Endothelial cell of umbilical vein (primary cell): ENCODE measurements around the gene UCK1. TPM values are rescaled to one million over a fixed set of nuclear protein-coding genes. Genes with fewer than 3 reads are reported as not detected.

ENCODE experiments used
- BruUV-seq: library from RNA; stranded (reverse); fragments of 400-500 nt; replicated peaks from 2 replicates; lab custom pipeline; 2021; lab: Mats Ljungman, UMichigan
- CTCF ChIA-PET: fragments of 300-600, 350-600 bp; sonication (Branson Sonifier 250); formaldehyde crosslinking; loops from one replicate; lab custom pipeline; 2021; ENCODE audit warnings: antibody characterized with exemption, inconsistent platforms; lab: Charles Lee
- POLR2A ChIA-PET: fragments of 300-600, 350-600 bp; sonication (Branson Sonifier 250); formaldehyde crosslinking; loops from one replicate; lab custom pipeline; 2021; ENCODE audit warnings: antibody characterized with exemption, inconsistent platforms; lab: Charles Lee
- DNase-seq: peaks from one replicate; pipeline ENCODE4 v3.0.0-alpha.2; 2011; ENCODE audit warnings: low read depth, low spot score
- FAIRE-seq: peaks from 2 replicates; lab custom pipeline; 2011; peaks lifted over from hg19 to GRCh38; lab: Jason Lieb, UNC
- H2AFZ ChIP-seq: 2 replicates; pipeline ENCODE4 v1.6.0; 2012; ENCODE audit warnings: low read depth, low read length, control low read depth, inconsistent platforms
- H3K27ac ChIP-seq: 2 replicates; pipeline ENCODE4 v1.5.1; 2011; ENCODE audit warnings: low read depth, mild to moderate bottlenecking, control low read depth, low read length, moderate library complexity; ENCODE audit not compliant: insufficient read depth
- H3K27me3 ChIP-seq, 2 experiments: 2 replicates each; pipeline versions ENCODE4 v1.6.0 to v1.6.1; 2011; ENCODE audit warnings: low read length in 2 of 2, mixed read lengths in 1 of 2; ENCODE audit not compliant: control insufficient read depth in 2 of 2, insufficient read depth in 2 of 2
- H3K36me3 ChIP-seq, 2 experiments: 2 replicates in 1 of 2; 3 replicates in 1 of 2; pipeline ENCODE4 v1.5.1; 2011; ENCODE audit warnings: low read length in 2 of 2, mild to moderate bottlenecking in 1 of 2, moderate library complexity in 1 of 2; ENCODE audit not compliant: control insufficient read depth in 2 of 2, insufficient read depth in 2 of 2; ENCODE audit errors: extremely low read depth in 1 of 2
- H3K4me1 ChIP-seq: 3 replicates; pipeline ENCODE4 v1.5.1; 2011; ENCODE audit warnings: mild to moderate bottlenecking, low read length; ENCODE audit not compliant: control insufficient read depth, insufficient read depth; ENCODE audit errors: extremely low read depth
- H3K4me2 ChIP-seq: 2 replicates; pipeline ENCODE4 v1.6.1; 2011; ENCODE audit warnings: low read length, control low read depth, mixed read lengths; ENCODE audit not compliant: insufficient read depth
- H3K4me3 ChIP-seq, 3 experiments: fragments of 200-600 bp in 1 of 3; sonication (generic), shearing (Covaris generic) in 1 of 3; replicated peaks in 1 of 3; 2 replicates each; pipeline ENCODE4 v1.5.1; 2011 to 2016; ENCODE audit warnings: control low read depth in 3 of 3, low read length in 3 of 3, mild to moderate bottlenecking in 2 of 3, inconsistent platforms in 1 of 3, low read depth in 1 of 3, moderate library complexity in 1 of 3; ENCODE audit not compliant: insufficient read depth in 1 of 3
- H3K79me2 ChIP-seq: 2 replicates; pipeline ENCODE4 v1.6.0; 2012; ENCODE audit warnings: low read length, inconsistent platforms; ENCODE audit not compliant: control insufficient read depth, insufficient read depth
- H3K9ac ChIP-seq: replicated peaks from 2 replicates; pipeline ENCODE3; 2011; ENCODE audit warnings: low read length, control low read depth; ENCODE audit not compliant: insufficient read depth; ENCODE audit errors: extremely low read depth
- H3K9me1 ChIP-seq: replicated peaks from 3 replicates; pipeline ENCODE4 v1.6.0; 2011; ENCODE audit warnings: mild to moderate bottlenecking, low read length; ENCODE audit not compliant: control insufficient read depth, insufficient read depth; ENCODE audit errors: extremely low read depth
- H3K9me3 ChIP-seq: replicated peaks from 2 replicates; pipeline ENCODE4 v1.5.1; 2012; ENCODE audit warnings: low read length, inconsistent platforms; ENCODE audit not compliant: control insufficient read depth, insufficient read depth
- H4K20me1 ChIP-seq: replicated peaks from 2 replicates; pipeline ENCODE3; 2011; ENCODE audit warnings: mild to moderate bottlenecking, low read length; ENCODE audit not compliant: control insufficient read depth, insufficient read depth; ENCODE audit errors: extremely low read depth
- EZH2 ChIP-seq: IDR thresholded peaks from 2 replicates; pipeline ENCODE4 v1.6.1; 2012; ENCODE audit warnings: borderline replicate concordance, low read depth, mild to moderate bottlenecking, moderate library complexity, low read length, inconsistent platforms; ENCODE audit not compliant: severe bottlenecking
- FOS ChIP-seq: IDR thresholded peaks from 2 replicates; pipeline ENCODE4 v1.6.1; 2011; ENCODE audit warnings: mild to moderate bottlenecking, low read length, moderate library complexity, borderline replicate concordance; ENCODE audit not compliant: insufficient read depth
- GATA2 ChIP-seq: IDR thresholded peaks from 2 replicates; pipeline ENCODE4 v1.7.0; 2011; ENCODE audit warnings: low read depth, mild to moderate bottlenecking, moderate library complexity, mixed read lengths, low read length; ENCODE audit not compliant: insufficient read length, insufficient read depth
- JUN ChIP-seq: IDR thresholded peaks from 2 replicates; pipeline ENCODE4 v1.6.1; 2011; ENCODE audit warnings: borderline replicate concordance, low read depth; ENCODE audit not compliant: insufficient read length, insufficient read depth
- MYC ChIP-seq: IDR thresholded peaks from one replicate; pipeline ENCODE4 v1.6.1; 2011; ENCODE audit warnings: mild to moderate bottlenecking, low read depth, low read length
- POLR2A ChIP-seq: IDR thresholded peaks from 2 replicates; pipeline ENCODE4 v1.6.1; 2012; ENCODE audit warnings: low read depth, mild to moderate bottlenecking, control low read depth, low read length
- POLR2AphosphoS5 ChIP-seq: IDR thresholded peaks from 2 replicates; pipeline ENCODE4 v1.6.1; 2012; ENCODE audit warnings: low read depth, mild to moderate bottlenecking, control low read depth, low read length, moderate library complexity; ENCODE audit not compliant: insufficient read depth
- dilution Hi-C: fragments of 300-500 bp; cut with MboI; formaldehyde crosslinking; loops from one replicate; pipeline ENCODE4 v1.15.0; 2019; ENCODE audit warnings: low sequenced_read_pairs; ENCODE audit not compliant: extremely low pct_ligation_motif_present
- intact Hi-C: fragments of 100-400 bp; cut with micrococcal nuclease; formaldehyde crosslinking; loops from one replicate; pipeline ENCODE4 v1.10.0; 2022
- polyA plus RNA-seq, 4 experiments: library from polyadenylated mRNA; depleted of rRNA in 3 of 4; stranded (reverse) in 3 of 4; unstranded in 1 of 4; fragments of >200 nt; gene quantifications; 2 replicates each; pipeline versions ENCODE4 v1.2.1 to v1.2.3, GENCODE V29; 2011 to 2012; ENCODE audit warnings: missing spikeins in 1 of 4
- total RNA-seq: library from RNA; stranded (reverse); gene quantifications from 2 replicates; pipeline ENCODE4 v1.2.3, GENCODE V29; 2021
- TF ChIP-seq, protein P1 (sequence below): IDR thresholded peaks from 2 replicates; pipeline ENCODE4 v1.6.1; 2011; ENCODE audit not compliant: insufficient read depth, insufficient read length
- TF ChIP-seq, protein P2 (sequence below), 2 donors: IDR thresholded peaks; 1 replicate in 1 of 2; 2 replicates in 1 of 2; pipeline ENCODE4 v1.5.1; 2011; ENCODE audit warnings: low read length in 2 of 2, mild to moderate bottlenecking in 2 of 2, moderate library complexity in 2 of 2, control low read depth in 1 of 2, inconsistent platforms in 1 of 2, low read depth in 1 of 2; ENCODE audit not compliant: insufficient read depth in 1 of 2; ENCODE audit errors: extremely low read depth in 1 of 2

UCK1 gene
- total and polyA plus RNA-seq, 2 donors (not counting 3 experiments of a cell fraction or from before 2014, with no cell fraction given), result 23.6 to 30.1 TPM

DNA sequence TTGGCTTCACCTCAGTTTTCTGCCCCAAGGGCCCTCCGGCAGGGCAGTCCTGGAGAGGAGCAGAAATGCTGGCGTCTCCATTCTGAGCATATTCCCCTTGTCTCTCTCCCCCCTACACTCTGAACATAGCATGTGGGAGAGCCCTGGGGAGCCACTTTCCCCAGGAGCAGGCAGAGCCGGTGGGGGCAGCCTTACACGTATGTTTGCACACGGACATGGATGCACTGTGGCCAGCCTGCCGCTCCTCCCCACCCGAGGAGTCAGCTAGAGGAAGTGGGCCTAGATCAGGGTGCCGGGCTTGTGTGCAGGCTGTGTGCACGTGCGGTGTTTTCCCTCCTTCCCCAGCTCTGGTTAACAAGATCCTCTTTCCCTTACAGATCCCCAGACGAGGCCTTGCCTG is 53.7 kb downstream of the UCK1 start:
- Histone ChIP-seq H3K4me3 (no peak overlapping the region), H3K79me2 (peaks cover 19% of the 10 kb centered on the region), H3K27ac (no peak overlapping the region), H3K4me1 (no peaks in the 10 kb centered on the region), H3K4me2 (no peak overlapping the region), H3K9ac (no peak overlapping the region), H3K27me3 (no peaks in the 10 kb centered on the region), H3K9me3 (no peaks in the 10 kb centered on the region), H4K20me1 (peaks cover 4% of the 10 kb centered on the region), H3K9me1 (no peaks in the 10 kb centered on the region), H2AFZ (no peak overlapping the region), H3K36me3 (peaks cover 40 to 72% of the 10 kb centered on the region in 2 experiments)
- POLR2A ChIA-PET, result no interaction called here
- no TSS peak for BruUV-seq
- TF ChIP-seq, protein P1, sequence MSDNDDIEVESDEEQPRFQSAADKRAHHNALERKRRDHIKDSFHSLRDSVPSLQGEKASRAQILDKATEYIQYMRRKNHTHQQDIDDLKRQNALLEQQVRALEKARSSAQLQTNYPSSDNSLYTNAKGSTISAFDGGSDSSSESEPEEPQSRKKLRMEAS, result no peak
- TF ChIP-seq MYC (no peak), POLR2AphosphoS5 (no peak), FOS (no peak), POLR2A (no peak)
- FAIRE-seq (no peak), DNase-seq (no peak)
- CTCF ChIA-PET, result interaction anchor here (0.9 to 5.7 kb wide), 3 partner anchors 8 to 127 kb away, joined by 3 to 35 read pairs (median 5); no protein-coding TSS in a partner anchor
- dilution Hi-C loops, result no loop called here
- intact Hi-C loops, result loop anchor here (5.0 kb wide), 1 partner anchor 110 kb away; no protein-coding TSS in a partner anchor

DNA sequence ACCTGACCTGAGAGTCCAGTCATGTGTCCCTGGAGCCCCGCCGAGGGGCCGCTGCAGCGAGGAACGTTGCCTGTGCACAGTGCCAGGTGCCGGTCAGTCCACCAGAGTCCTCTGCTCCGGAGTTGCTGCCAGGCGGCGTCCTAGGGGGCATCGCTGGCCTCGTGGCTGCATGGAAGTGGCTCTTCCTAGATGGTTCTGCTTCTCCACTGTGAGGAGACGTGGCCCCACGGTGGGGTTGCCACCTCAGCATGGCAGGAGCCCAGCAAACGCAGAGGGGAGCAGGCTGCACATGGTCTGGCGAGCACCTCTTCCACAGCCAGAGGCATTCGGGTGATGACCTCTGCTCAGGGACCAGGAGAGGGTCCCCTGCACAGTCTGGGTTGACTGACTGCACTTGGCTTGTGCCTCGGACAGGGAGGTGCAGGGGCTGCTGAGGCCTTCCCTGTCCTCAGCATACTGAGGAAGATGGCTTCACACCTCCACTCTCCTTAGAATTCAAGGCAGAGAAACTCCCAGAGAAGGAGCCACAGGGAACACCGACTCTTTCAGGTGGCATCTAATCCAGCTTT is 54.2 kb downstream of the UCK1 start:
- H3K36me3 ChIP-seq, result peaks cover 38 to 67% of the 10 kb centered on the region in 2 experiments
- BruUV-seq, result no TSS peak
- no peaks in the 10 kb centered on the region for H3K27me3 ChIP-seq
- no peak overlapping the region for H3K4me2 ChIP-seq
- H3K4me1 ChIP-seq, result no peaks in the 10 kb centered on the region
- peaks cover 21% of the 10 kb centered on the region for H3K79me2 ChIP-seq
- ChIA-PET POLR2A (no interaction called here), CTCF (interaction anchor here (0.5 to 5.7 kb wide), 2 partner anchors 109 to 127 kb away, joined by 3 to 35 read pairs; no protein-coding TSS in a partner anchor)
- no peak overlapping the region for H3K27ac ChIP-seq
- H3K9me1 ChIP-seq, result no peaks in the 10 kb centered on the region
- intact Hi-C loops, result loop anchor here (5.0 kb wide), 1 partner anchor 110 kb away; no protein-coding TSS in a partner anchor
- H2AFZ ChIP-seq, result no peak overlapping the region
- peaks cover 4% of the 10 kb centered on the region for H4K20me1 ChIP-seq
- no peak for TF ChIP-seq JUN
- no peak for TF ChIP-seq POLR2AphosphoS5
- no peak for TF ChIP-seq POLR2A
- no peak for TF ChIP-seq EZH2
- TF ChIP-seq, protein P1, result no peak
- TF ChIP-seq, protein P2, sequence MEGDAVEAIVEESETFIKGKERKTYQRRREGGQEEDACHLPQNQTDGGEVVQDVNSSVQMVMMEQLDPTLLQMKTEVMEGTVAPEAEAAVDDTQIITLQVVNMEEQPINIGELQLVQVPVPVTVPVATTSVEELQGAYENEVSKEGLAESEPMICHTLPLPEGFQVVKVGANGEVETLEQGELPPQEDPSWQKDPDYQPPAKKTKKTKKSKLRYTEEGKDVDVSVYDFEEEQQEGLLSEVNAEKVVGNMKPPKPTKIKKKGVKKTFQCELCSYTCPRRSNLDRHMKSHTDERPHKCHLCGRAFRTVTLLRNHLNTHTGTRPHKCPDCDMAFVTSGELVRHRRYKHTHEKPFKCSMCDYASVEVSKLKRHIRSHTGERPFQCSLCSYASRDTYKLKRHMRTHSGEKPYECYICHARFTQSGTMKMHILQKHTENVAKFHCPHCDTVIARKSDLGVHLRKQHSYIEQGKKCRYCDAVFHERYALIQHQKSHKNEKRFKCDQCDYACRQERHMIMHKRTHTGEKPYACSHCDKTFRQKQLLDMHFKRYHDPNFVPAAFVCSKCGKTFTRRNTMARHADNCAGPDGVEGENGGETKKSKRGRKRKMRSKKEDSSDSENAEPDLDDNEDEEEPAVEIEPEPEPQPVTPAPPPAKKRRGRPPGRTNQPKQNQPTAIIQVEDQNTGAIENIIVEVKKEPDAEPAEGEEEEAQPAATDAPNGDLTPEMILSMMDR (IDR thresholded peaks at IDR 0.05; ENCODE audit: extremely low read depth in 1 of 2, insufficient read depth in 1 of 2, low read depth in 1 of 2, low read length in 2 of 2), result no peak
- TF ChIP-seq GATA2, result no peak
- no peak for TF ChIP-seq MYC
- no peak for TF ChIP-seq FOS
- dilution Hi-C loops, result no loop called here
- no peak overlapping the region for H3K4me3 ChIP-seq
- no peak overlapping the region for H3K9ac ChIP-seq
- DNase-seq, result no peak
- no peaks in the 10 kb centered on the region for H3K9me3 ChIP-seq
- no peak for FAIRE-seq
